Tongue (tissue), 2 donors: Measurements from ENCODE around the gene C4BPB. TPM values are rescaled to one million over a fixed set of nuclear protein-coding genes. Genes with fewer than 3 reads are reported as not detected.
A peak's percentile ranks its signal among the peaks of the same experiment; 100 is the strongest.

ENCODE experiments used
- DNase-seq: peaks from one replicate; pipeline ENCODE4 v3.0.0-alpha.2; 2015
- total RNA-seq: library from RNA; depleted of rRNA; stranded (reverse); fragments of >200 nt; gene quantifications from one replicate; pipeline ENCODE4 v1.2.3, GENCODE V29; 2014

C4BPB gene
- total RNA-seq, 1 donor from 2014 or later, result not detected

DNA sequence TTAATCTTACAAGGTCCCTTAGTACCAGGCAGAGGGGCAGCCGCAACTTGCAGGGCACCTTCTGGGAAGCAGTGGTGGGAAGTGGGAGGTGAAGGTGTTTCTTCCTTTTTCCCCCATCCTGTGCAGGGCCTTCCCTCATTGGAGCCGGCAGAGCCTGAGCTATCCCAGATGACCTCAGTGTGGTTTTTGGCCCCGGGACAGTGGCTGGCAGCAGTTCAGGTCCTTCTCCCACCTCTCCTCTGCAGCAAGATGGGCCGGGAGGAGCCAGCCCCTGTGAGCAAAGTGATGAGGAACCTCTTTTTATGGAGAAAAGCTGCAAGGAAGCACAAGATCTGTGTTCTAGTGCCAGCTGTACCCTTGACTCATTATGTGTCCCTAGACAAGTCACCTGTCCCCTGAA is 28.8 kb upstream of the C4BPB start:
- DNase-seq, result no peak

DNA sequence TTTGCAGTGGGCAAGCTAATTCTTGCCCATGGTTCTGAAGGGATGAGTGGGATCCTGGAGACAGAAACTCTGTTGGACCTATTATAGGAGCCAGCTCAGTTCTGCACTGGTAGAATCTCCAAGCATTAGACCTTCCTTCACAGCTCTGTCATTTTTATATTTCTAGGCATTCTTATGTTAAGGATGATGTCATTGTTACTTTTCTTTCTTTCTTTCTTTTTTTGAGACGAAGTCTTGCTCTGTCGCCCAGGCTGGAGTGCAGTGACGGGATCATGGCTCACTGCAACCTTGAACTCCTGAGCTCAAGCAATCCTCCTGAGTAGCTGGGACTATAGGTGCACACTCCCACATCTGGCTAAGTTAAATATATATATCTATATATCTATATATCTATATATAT is 28.1 kb upstream of the C4BPB start:
- no peak for DNase-seq

DNA sequence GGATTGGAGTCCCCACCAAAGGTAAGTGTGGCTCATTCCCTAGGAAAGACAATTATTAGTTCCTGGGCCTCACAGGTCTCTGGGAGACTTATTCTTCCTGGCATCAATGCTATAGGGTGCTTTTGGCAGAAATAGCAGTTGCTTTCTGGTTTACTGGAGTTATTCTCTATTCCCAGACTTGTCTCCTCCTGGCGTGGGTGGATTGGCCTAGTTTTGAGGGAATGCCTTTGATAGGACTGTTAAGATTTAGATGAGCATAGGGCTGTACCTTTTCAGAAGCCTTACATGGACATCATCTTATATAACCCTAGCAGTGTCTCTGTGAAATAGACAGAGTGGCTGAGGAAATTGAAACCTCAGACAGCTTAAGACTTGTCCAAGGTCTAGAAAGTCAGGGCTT is 26.6 kb upstream of the C4BPB start:
- no peak for DNase-seq

DNA sequence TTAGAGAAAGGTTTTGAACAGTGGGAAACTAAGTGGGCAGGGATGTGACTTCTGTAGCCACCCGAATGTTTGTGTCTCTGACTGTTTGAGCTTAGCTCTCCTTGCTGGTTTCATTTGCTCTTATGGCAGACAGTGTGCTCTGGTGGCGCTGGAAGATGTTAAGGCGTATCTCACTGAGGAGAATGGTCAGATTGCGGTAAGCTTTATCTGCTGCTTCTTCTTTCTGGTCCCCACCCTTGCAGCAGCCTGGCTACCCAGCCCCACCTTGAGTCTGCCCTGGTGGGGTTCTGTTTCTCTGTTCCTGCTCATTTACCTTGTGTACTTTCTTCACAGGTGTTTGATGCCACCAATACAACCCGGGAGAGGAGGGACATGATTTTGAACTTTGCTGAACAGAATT is 25.6 kb upstream of the C4BPB start:
- DNase-seq, result no peak

DNA sequence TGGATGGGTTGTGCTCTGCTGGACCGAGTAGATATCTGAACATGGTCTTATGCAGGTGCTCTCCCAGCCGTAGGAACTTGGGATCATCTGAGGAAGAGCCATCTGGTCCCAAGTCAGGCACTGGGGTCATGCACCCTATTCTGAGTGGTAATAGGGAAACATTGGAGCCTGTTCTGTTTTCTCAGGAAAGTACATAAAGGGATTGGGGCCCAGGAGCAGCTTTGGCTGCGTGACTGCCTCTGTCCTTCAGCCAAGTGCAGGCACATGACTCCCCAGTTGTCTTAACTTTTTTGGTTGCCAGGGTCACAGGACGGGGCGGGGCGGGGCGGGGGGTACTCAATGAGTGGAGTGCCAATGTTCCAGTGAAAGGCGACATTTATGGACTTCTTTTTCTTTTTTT is 24.1 kb upstream of the C4BPB start:
- no peak for DNase-seq

DNA sequence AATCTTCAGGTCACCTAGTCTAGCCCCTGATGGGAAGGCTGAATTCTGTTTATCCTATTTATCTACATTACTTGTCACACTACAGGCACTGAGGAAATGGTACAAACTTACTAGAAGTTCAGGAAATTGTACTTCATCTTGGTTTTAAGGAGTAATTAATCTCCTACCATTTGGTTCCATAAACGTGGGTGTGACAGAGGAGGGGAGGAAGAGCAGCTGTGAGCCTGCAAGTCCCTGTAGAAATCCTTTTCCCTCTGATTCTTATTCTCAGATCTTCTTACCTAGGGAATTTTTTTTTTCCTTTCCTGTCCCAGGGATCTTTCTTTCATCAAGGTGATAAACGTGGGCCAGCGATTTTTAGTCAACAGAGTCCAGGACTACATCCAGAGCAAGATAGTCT is 21.5 kb upstream of the C4BPB start:
- no peak for DNase-seq

DNA sequence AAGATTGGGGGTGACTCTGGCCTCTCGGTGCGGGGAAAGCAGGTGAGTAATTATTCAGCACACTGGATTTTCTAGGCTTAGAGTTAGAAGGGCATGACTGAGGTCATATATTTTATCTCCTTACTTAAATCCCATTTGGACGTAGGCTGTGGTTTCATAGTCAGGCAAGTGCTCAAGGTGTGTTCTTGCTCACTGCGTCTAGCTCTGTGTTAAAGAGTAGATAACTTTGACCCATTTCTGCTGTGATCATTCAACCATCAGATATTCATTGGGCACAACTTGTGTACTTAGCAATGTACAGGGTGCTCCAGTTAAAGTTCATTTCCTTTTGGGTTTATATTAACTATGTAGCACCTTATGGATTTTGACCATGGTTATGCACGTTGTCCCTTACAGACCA is 21.0 kb upstream of the C4BPB start:
- DNase-seq, result no peak

DNA sequence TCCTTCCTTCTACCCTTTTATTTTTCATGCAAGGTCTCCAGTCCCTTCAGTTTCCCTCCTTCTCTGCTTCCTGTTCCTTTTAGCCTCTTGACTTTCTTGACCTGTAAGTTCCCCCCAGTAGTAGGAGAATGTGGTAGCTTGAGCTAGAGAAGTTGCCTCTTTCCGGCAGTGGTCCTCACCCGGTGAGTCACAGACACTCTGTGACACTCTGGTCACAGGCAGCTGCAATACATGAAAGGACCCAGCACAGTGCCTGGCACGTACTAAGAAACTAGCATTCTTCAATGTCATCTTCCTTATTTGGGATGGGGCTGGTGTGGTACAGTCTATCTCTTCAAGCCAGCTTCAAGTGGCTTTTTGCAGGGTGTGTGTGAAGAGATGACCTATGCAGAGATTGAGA is 19.6 kb upstream of the C4BPB start:
- no peak for DNase-seq

DNA sequence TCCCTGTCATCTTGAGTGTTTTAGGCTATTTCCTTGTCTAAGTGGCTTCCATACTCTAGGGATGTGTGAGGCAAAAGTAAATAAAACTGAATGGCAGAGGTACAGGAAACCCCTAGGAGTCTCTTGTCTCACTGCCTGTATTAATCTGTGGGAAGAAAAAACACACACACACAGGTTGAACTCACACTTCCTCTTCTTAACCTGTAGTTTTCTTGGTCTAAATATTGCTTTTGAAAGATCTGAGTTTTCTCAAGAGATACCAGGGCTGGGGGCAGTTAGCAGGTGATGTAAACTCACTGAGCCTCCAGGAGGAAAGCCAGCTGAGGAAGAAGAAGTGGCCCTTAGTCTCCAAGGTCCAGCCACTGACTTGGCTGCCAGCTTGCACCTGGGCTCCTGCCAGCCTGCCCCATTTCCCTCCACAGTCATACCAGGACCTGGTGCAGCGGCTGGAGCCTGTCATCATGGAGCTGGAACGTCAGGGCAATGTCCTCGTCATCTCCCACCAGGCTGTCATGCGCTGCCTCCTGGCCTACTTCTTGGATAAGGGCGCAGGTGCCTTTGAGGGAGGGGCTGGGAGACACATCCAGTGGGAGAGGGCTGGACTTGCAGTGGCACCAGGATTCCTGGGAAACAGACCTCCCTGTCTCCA is 18.7 kb upstream of the C4BPB start:
- DNase-seq, result no peak

DNA sequence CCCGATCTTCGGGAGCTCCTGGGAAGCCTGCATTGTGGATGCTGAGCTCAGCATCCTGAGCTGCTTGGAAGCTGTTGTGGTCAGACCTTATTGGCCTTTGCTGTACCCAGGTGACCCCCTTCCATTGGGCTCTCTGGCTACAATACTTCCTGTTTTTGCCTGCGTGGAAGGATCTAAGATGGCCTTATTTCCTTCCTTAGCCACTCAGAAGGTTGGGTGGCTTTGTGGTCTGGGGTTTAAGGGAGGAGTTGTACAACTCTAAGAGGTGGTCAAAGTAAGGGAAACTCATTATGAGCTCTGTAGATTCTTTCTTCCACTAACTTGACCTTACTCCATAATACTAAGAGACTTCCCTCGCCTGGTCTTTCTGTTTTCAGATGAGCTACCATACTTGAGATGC is 17.8 kb upstream of the C4BPB start:
- no peak for DNase-seq

DNA sequence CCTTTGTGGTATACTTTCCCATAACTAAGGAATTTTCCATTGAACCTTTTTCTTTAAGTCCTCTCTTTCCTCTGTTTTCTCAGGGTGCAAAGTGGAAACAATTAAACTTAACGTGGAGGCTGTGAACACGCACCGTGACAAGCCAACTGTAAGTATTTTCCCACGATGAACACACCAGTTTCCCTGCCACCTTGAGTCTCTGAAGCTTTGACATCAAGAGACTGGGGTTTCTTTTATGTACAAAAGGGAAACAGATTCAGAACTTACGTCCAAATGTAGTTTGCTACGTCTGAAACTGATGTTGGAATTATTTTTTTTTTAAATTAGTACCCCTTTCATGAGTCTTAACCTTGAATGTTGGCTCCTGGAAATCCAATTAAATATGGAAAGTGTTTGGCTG is 17.2 kb upstream of the C4BPB start:
- no peak for DNase-seq

DNA sequence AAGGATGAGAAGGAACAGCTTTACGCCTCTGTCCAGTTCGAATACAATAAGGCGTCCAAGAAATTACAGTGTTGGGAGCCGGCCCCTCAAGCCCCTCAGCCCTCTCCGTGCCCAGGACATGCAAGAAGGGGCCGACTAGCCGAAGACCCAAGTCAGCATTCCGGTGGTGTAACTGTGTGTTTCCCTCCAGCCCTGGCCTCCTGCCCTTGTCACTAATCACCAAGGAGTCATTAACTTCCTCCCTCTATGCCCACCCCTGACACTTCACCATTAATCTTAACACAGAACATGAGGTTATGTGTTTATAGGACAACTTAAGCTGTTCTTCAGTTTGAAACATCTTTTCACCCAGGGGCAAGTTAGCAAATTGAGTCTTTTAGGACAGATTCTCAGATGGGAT is 16.4 kb upstream of the C4BPB start:
- DNase-seq, result no peak

DNA sequence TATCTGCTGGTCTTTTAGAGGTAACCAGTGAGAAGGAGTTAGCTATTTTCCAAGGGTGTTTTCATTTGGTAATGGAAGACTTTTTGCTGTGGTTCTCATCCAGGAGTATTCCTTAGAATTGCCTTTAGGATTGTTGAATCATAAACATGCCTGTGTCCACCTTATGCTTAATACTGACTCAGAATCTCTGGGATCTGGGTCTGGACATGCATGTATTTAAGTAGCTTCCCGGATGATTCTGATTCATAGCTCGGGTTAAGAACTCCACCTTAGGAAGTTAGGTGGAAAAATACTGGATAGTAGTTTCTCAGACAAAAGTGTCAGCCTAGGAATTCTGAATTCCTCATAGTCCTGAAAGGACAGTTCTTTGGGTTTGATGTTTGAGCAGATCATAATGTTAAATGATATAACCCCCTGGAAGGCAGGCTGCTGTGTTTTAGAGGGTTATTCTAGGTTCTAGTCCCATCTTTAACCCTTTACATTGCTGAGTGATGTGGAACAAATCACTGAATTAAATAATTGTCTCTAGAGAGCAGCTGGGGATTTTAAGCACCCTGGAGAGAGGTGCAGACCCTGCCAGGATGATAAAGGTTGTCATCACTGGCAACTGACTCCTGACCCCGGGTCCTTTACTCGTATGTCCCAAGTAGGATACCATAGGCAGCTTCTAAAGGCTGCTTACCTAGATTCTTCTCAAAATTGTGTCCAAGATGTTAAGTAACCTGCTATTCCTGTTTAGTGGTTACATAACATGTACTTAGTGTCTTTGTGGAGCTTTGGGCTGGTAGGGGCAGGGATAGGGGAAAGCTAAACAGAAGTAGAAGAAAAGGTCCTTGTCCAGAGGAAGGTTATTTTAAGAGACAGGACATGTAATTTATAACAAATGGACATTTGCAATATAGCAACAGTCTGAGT is 14.5 kb upstream of the C4BPB start:
- DNase-seq, result no peak

DNA sequence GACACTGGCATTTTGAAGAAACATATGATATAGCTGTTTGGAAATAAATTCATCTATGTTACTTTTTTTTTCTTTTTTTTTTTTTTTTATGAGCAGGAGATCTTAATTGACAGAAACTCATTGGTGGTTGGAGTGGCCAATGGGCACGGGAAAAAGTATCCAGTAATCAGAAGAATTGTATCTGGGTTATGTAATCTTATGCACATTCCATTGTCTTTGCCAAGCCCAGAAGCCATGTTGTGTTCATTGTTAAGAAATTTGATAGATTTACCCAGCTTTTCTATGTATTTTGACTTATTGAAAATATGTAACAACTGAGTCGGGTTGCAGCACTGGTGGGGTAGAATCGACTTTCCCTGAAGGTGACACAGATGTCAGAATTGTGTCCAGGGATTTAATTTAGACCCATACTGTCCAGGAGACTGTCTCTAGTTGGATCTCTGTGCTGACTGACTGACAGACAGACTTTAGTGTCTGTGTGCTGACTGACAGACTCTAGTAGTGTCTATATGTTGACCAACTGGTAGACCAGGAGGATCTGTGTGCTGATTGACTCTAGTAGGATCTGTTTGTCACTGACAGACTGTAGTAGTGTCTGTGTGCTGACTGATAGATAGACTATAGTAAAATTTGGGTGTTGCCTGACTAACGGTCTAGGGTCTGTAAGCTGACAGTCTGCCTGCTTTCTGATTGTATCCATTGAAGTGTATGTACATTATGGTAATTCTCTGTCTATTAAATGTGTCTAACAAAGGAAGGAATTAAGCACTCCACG is 12.3 kb upstream of the C4BPB start:
- no peak for DNase-seq

DNA sequence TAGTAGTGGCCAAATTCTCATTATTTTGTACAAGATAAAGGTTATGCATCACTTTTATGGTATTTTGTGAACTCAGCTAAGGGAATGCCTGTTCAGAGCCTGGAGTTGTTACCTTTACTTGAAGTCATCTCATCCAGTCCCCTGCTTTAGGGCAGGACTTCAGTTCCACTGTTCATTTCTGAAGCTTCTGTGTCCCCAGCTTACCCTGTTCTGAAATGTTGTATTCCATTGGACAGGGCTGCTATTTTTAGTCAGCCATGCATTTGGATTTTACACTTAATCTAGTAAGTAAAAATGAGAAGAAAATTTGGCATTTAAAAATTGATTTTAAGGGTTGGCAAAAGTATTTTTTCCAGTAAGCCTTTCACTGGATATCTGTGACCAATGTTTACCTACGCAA is 11.6 kb upstream of the C4BPB start:
- no peak for DNase-seq

DNA sequence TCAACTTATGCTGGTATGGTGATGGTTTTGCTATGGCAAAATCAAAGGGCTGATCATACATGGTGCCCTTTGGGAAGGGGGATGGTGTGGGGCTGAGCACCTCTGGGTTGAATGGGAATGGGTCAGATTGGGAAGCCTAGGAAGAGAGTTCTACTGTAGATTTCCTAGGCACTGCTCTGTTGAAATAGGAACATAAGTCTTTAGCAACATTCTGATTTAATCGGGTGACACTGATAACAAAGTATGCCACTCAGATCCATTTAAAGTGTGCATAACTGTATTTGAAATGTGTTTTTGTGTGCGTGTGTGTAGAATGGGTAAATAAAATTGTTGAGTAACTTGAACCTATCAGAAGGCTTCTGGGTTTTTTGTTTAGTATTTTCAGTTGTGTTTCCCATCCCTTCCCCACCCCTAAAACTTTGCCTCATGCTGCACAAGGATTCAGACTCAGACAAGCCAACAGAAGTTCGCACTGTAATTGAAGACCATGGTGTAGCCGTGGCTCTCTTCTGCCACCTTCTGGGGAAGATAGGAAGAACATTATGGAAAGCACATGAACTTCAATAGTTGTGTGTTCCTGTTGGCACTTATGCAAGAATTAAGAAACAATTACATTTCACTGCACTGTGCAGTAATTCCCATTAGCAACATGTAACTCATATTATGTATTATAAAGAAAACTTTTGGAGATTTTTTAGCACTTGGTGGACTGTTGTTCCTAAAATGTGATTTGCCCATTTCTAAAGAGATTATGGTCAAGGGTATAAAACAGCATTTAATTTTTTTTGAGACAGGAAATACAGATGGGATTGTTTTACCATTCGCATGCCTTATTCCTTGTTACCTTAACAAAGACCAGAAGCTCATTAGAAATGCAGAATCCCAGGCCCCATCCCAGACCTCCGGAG is 10.9 kb upstream of the C4BPB start:
- peak; percentile 91 for DNase-seq

DNA sequence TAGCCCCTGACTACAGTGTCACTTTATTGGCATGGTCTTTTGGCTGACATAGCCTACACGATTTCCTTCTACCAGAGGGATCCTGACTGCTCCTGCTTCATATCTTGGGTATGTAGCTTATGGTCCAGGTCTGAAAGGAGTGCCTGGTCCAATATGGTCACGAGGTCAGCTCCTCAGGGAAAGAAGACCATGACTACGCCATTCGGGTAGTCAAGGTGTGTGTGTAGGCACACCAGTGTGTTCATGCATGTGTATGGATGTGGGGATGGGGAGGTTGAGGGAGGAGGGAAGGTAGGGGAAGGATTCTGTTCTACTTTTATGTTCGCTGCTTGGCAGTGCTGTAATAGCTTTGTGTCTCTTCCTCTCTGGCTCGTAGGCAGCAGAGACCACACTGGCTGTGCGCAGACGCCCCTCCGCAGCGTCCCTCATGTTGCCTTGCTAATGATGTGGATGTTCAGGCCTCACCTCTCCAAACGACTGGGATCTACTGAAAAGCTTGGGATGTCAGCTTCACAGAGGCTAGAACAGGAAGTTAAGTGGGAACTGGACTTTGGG is 10.0 kb upstream of the C4BPB start:
- no peak for DNase-seq

DNA sequence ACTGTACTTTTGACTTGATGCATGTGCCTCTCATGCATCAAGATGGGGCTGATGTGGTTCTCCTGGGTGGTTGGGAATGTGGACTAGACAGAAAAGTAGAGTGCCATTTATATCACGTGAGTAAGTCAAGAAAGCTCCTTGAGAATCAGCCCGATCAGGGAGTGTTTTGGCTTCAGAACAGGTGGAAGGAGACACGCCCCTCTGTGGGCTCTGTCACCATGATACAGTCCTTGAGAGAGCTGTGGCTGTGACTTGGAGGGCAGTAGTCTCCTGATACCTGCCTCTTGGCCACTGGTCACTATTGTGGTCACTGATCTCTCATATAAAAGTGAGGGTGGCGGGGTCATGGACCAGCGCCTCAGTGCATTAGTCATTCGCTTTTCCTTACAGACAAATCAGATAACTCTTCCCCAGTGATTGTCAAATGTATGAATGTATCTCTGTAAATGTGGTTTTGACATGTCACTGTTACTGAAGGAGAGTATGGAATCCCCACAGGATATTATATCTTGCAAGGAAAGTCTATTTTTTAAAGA is 8.9 kb upstream of the C4BPB start:
- no peak for DNase-seq

DNA sequence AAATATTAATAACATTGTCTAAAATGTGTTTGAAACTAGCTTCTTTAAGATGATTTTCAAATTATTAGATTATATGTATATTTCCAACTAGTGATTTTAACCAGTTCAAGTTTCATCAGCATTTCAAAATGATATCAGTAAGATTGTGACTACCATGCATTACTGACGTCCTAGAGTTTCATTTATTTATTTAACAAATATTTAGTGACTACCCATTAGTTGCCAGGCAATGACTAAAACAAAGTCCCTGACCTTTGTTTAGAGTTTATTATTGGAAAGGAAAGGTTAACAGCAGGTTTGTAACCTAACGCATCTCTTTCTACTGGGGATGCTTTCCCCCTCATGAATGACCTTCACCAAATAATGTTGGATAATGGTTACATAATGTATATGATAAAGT is 7.6 kb upstream of the C4BPB start:
- DNase-seq, result no peak

DNA sequence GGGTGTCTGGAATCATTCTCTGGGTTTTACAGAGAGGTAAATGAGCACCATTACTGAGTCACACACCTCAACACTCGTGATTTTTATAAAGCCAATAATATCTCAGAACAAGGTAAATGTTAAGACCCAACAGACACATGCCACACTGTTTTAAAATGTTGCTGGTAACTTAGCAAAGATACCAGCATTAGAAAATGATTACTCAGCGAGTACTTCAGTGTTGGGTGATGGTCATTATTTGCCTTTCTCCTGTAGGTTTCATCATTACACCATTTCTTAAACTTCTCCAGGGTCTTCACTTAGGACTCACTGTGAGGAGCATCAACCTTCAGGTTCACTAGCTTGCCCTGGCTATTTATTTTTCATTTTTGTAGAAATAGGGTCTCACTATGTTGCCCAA is 6.9 kb upstream of the C4BPB start:
- DNase-seq, result no peak

DNA sequence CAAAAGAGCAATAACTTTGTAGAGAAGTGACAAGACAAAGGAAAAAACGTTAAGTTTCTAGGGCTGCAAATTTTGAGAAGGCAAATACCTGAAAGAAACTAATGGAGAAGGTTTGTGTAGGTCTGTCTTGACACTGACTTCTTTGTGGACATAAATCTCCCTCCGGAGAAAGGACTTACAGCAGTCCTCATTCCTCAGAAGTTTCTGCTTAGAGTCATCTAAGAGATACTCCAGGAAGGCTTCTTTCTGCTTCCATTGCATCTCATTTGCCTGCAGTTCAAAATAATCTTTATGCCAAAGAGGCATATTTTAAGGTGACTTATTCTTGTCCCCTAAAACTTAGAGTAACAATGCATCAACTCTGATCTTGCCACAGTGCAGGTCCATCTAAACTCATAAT is 4.4 kb upstream of the C4BPB start:
- no peak for DNase-seq
